CD14-positive monocyte (primary cell): ENCODE data around the gene CHERP. TPM values are rescaled to one million over a fixed set of nuclear protein-coding genes. Genes with fewer than 3 reads are reported as not detected.

Source experiments
- DNase-seq, 3 donors: peaks; one replicate each; pipeline ENCODE4 v3.0.0-alpha.2; 2011 to 2022
- H2AFZ ChIP-seq: 2 replicates; pipeline ENCODE4 v1.6.0; 2012; ENCODE audit warnings: mild to moderate bottlenecking, low read depth, low read length, inconsistent platforms; ENCODE audit not compliant: insufficient read depth, poor library complexity, severe bottlenecking
- H3K27ac ChIP-seq, 2 donors: 1 replicate in 1 of 2; 2 replicates in 1 of 2; pipeline ENCODE4 v1.5.1; 2012 to 2013; ENCODE audit warnings: low read length in 2 of 2, control low read depth in 1 of 2, inconsistent platforms in 1 of 2, low read depth in 1 of 2, mild to moderate bottlenecking in 1 of 2
- H3K27me3 ChIP-seq, 2 donors: one replicate each; pipeline versions ENCODE4 v1.6.0 to v1.6.1; 2011 to 2013; ENCODE audit warnings: low read length in 2 of 2; ENCODE audit not compliant: control insufficient read depth in 2 of 2, insufficient read depth in 2 of 2
- H3K36me3 ChIP-seq, 2 donors: replicated peaks in 1 of 2; 1 replicate in 1 of 2; 2 replicates in 1 of 2; pipeline versions ENCODE4 v1.5.1 to v1.6.1; 2012 to 2013; ENCODE audit warnings: low read length in 2 of 2, control low read depth in 1 of 2, inconsistent platforms in 1 of 2, mild to moderate bottlenecking in 1 of 2; ENCODE audit not compliant: insufficient read depth in 2 of 2, control insufficient read depth in 1 of 2
- H3K4me1 ChIP-seq, 2 donors: 1 replicate in 1 of 2; 2 replicates in 1 of 2; pipeline versions ENCODE4 v1.5.1 to v1.6.1; 2012 to 2013; ENCODE audit warnings: low read length in 2 of 2, control low read depth in 1 of 2, inconsistent platforms in 1 of 2, mild to moderate bottlenecking in 1 of 2, moderate library complexity in 1 of 2; ENCODE audit not compliant: insufficient read depth in 2 of 2, control insufficient read depth in 1 of 2
- H3K4me2 ChIP-seq: replicated peaks from 2 replicates; pipeline ENCODE3; 2012; ENCODE audit warnings: low read length, moderate library complexity, mild to moderate bottlenecking; ENCODE audit not compliant: poor library complexity, severe bottlenecking; ENCODE audit errors: extremely low read depth
- H3K4me3 ChIP-seq, 3 experiments: fragments of 200-600 bp in 1 of 3; sonication (generic) in 1 of 3; replicated peaks in 1 of 3; 1 replicate in 2 of 3; 2 replicates in 1 of 3; pipeline ENCODE4 v1.5.1; 2011 to 2013; ENCODE audit warnings: low read length in 3 of 3, mild to moderate bottlenecking in 3 of 3, control low read depth in 2 of 3, low read depth in 2 of 3, inconsistent platforms in 1 of 3, moderate library complexity in 1 of 3
- H3K79me2 ChIP-seq: 2 replicates; pipeline ENCODE4 v1.6.0; 2012; ENCODE audit warnings: mild to moderate bottlenecking, control low read depth, inconsistent platforms, low read length, moderate library complexity; ENCODE audit not compliant: insufficient read depth
- H3K9ac ChIP-seq: 2 replicates; pipeline ENCODE4 v1.6.0; 2017; ENCODE audit warnings: low read length, mild to moderate bottlenecking; ENCODE audit not compliant: insufficient read depth, poor library complexity, severe bottlenecking
- H3K9me3 ChIP-seq, 2 donors: replicated peaks in 1 of 2; 1 replicate in 1 of 2; 2 replicates in 1 of 2; pipeline versions ENCODE4 v1.5.1 to v1.6.1; 2012 to 2013; ENCODE audit warnings: low read length in 2 of 2, control low read depth in 1 of 2; ENCODE audit not compliant: control insufficient read depth in 1 of 2, insufficient read depth in 1 of 2
- H4K20me1 ChIP-seq: 2 replicates; pipeline ENCODE4 v1.6.0; 2012; ENCODE audit warnings: mild to moderate bottlenecking, low read length, control low read depth, moderate library complexity; ENCODE audit not compliant: insufficient read depth
- H3K27ac Mint-ChIP-seq, 7 donors: one replicate each; pipeline ENCODE4 v1.8.0; 2020; ENCODE audit warnings: mild to moderate bottlenecking in 7 of 7, mixed read lengths in 7 of 7, moderate library complexity in 6 of 7, inconsistent platforms in 2 of 7
- H3K27me3 Mint-ChIP-seq, 3 donors: one replicate each; pipeline ENCODE4 v1.8.0; 2021 to 2022; ENCODE audit warnings: low read depth in 3 of 3, mild to moderate bottlenecking in 3 of 3, mixed read lengths in 3 of 3, moderate library complexity in 3 of 3, inconsistent platforms in 1 of 3
- H3K36me3 Mint-ChIP-seq, 2 donors: one replicate each; pipeline ENCODE4 v1.8.0; 2020; ENCODE audit warnings: mixed read lengths in 2 of 2, inconsistent platforms in 1 of 2, mild to moderate bottlenecking in 1 of 2
- H3K4me1 Mint-ChIP-seq: one replicate; pipeline ENCODE4 v1.8.0; 2020; ENCODE audit warnings: mild to moderate bottlenecking, mixed read lengths
- H3K4me3 Mint-ChIP-seq, 2 donors: one replicate each; pipeline ENCODE4 v1.8.0; 2020; ENCODE audit warnings: mild to moderate bottlenecking in 2 of 2, mixed read lengths in 2 of 2, moderate library complexity in 1 of 2
- H3K9me3 Mint-ChIP-seq, 7 donors: one replicate each; pipeline ENCODE4 v1.8.0; 2020 to 2022; ENCODE audit warnings: mixed read lengths in 7 of 7, mild to moderate bottlenecking in 6 of 7, moderate library complexity in 6 of 7, inconsistent platforms in 2 of 7
- CTCF ChIP-seq: fragments of 200-600 bp; IDR thresholded peaks from one replicate; pipeline ENCODE4 v1.8.0; 2022; ENCODE audit warnings: antibody characterized with exemption, mild to moderate bottlenecking
- WGBS: methylation state at CpG from one replicate; pipeline ENCODE4 v1.1.5; 2013; ENCODE audit warnings: missing lambda C conversion rate; ENCODE audit not compliant: insufficient coverage; 5-methylcytosine and 5-hydroxymethylcytosine counted together
- intact Hi-C, 2 donors: fragments of 100-400 bp; cut with micrococcal nuclease; formaldehyde crosslinking; loops; one replicate each; pipeline versions ENCODE4 v1.15.0 to v1.15.1; 2023
- polyA plus RNA-seq, 3 donors: library from polyadenylated mRNA; depleted of rRNA in 1 of 3; unstranded in 2 of 3; stranded (reverse) in 1 of 3; fragments of 300-500 nt in 2 of 3; fragments of >200 nt in 1 of 3; fragmentation: Illumina TruSeq in 2 of 3; gene quantifications; 1 replicate in 2 of 3; 2 replicates in 1 of 3; pipeline ENCODE4 v1.2.3, GENCODE V29; 2012 to 2021

CHERP gene
- polyA plus RNA-seq, 3 donors: 3.2 to 18.8 (median 5.3) TPM

DNA sequence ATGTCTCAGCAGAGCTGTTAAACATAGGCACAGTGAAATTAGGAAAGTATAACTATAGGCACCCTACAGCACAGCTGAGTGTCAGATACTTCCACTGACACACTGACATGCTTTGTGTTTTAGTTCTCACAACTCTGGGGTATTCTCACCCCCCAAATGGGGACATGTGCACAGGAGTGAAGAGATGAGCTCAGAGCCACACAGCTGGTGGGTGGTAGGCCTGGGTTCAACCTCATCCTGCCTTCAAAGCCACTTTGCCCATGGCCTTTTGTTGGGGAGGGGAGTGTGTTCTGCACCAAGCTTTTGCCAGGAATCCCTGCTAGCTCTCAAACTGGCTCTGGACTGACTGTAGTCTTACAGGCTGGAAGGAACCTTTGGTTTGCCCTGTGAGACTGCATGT, 31.7 kb upstream of the CHERP start:
- no peak for TF ChIP-seq CTCF
- intact Hi-C loops: loop anchor here (2.0 to 5.0 kb wide), 3 partner anchors 13 to 53 kb away; partner anchors contain the start of gene MED26 (in 1 of the 2)
- Mint-ChIP-seq H3K4me1 (peaks cover 32% of the 10 kb centered on the region), H3K36me3 (peaks cover 42 to 58% of the 10 kb centered on the region in 2 donors), H3K9me3 (peaks cover 0 to 2% (median 0%) of the 10 kb centered on the region in 7 donors), H3K27me3 (no peaks in the 10 kb centered on the region), H3K27ac (peak overlapping the region in 4 of 7 donors; percentile 8 to 72 (median 51)), H3K4me3 (no peak overlapping the region)
- Histone ChIP-seq H3K4me2 (peak overlapping the region; percentile 97), H2AFZ (no peak overlapping the region), H3K27me3 (no peaks in the 10 kb centered on the region), H3K9ac (no peak overlapping the region), H4K20me1 (peaks cover 67% of the 10 kb centered on the region), H3K79me2 (peaks cover 88% of the 10 kb centered on the region), H3K36me3 (peaks cover 37 to 69% of the 10 kb centered on the region in 2 donors), H3K9me3 (no peaks in the 10 kb centered on the region), H3K4me1 (peaks cover 30 to 39% of the 10 kb centered on the region in 2 donors), H3K27ac (peak overlapping the region in 1 of 2 donors; percentile 48), H3K4me3 (peak overlapping the region in 1 of 3 experiments; percentile 99)
- no peak for DNase-seq

DNA sequence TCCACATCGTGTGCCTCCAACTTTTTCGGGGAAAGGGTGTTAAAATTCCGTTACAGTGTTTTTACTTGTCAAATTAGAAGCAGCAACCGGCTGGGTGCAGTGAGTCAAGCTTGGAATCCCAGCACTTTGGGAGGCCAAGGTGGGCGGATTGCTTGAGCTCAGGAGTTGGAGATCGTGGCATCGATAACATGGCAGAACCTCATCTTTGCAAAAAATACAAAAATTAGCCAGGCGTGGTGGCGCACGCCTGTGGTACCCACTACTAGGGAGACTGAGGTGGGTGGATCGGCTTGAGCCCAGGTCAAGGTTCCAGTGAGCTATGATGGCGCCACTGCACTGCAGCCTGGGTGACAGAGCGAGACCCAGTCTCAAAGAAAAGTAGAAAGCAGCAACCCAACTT, 31.1 kb upstream of the CHERP start:
- H3K27me3 ChIP-seq: no peaks in the 10 kb centered on the region
- H3K9me3 Mint-ChIP-seq: peaks cover 0 to 2% (median 0%) of the 10 kb centered on the region in 7 donors
- peak overlapping the region; percentile 88 for H3K9ac ChIP-seq
- no peaks in the 10 kb centered on the region for H3K27me3 Mint-ChIP-seq
- no peak overlapping the region for H2AFZ ChIP-seq
- intact Hi-C loops: loop anchor here (2.0 to 5.0 kb wide), 3 partner anchors 14 to 54 kb away; partner anchors contain the start of gene MED26 (in 1 of the 2)
- no peak for TF ChIP-seq CTCF
- peak overlapping the region; percentile 73 to 99 (median 90) for H3K4me3 ChIP-seq
- peaks cover 61% of the 10 kb centered on the region for H4K20me1 ChIP-seq
- no peak for DNase-seq
- H3K27ac Mint-ChIP-seq: peak overlapping the region; percentile 97 to 99 (median 98)
- WGBS: 77% methylated on average over 13 of the region's 13 CpGs
- H3K4me1 ChIP-seq: peaks cover 30 to 39% of the 10 kb centered on the region in 2 donors
- peaks cover 44 to 60% of the 10 kb centered on the region in 2 donors for H3K36me3 Mint-ChIP-seq
- peak overlapping the region; percentile 98 to 99 for H3K4me3 Mint-ChIP-seq
- peak overlapping the region; percentile 68 to 98 for H3K27ac ChIP-seq
- H3K9me3 ChIP-seq: no peaks in the 10 kb centered on the region
- peaks cover 34 to 69% of the 10 kb centered on the region in 2 donors for H3K36me3 ChIP-seq
- peak overlapping the region; percentile 97 for H3K4me2 ChIP-seq
- H3K79me2 ChIP-seq: peaks cover 82% of the 10 kb centered on the region
- peaks cover 32% of the 10 kb centered on the region for H3K4me1 Mint-ChIP-seq
